A375 (cell line): ENCODE data around the gene MCM7. TPM values are rescaled to one million over a fixed set of nuclear protein-coding genes. Genes with fewer than 3 reads are reported as not detected.

Experiments used
- small RNA-seq: library from RNA; depleted of rRNA; stranded (forward); fragments of <200 nt; gene quantifications from one replicate; pipeline ENCODE3, GENCODE V24; 2014
- total RNA-seq: library from RNA; depleted of rRNA; stranded (reverse); fragments of >200 nt; shearing (Covaris generic); gene quantifications from 2 replicates; pipeline ENCODE4 v1.2.3, GENCODE V29; 2014; rRNA removed

Gene MCM7
- 387 and 408 TPM in 2 replicates for total RNA-seq

DNA sequence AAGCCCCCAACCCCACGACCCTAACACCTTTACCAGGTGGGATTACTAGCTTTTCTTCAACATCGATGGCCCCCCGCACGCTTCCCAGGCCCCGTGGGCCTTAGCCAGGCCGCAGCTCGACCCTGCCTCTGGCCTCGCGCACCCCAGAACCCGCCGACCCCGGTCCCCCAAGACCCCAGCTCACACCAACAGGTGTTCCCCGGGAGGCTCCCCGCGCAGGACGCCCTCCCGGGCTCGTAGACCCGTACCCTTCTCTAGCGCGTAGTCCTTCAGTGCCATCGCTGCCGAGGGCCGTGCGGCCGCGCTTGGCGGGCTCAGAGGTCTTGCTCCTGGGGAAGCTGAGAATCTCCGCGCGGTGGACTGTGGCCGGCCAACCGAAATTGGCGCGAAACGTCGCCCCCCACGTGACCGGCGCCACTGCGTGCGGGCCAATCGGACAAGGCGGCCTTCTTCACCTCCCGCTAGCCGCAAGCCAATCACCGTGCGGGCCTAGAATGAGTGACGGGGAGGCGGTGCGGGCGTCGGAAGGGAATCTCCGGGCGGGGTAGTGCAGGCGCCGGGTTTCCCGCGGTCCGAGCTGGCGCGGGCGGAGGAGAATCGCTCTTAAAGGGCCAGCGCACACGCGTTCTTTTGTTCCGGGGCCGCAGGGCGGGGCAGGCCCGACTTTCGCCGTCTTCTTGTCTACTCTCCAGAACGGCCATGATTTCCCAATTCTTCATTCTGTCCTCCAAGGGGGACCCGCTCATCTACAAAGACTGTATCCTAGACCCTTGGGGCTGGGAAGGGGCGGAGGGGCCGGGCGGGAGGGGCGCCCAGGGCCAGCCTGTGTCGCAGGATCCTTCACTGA lies at the start of gene MCM7, which contains the start of gene AP4M1:
Gene MCM7 (minus strand): TSS at position 382 of the 847 bp plus-strand sequence. CDS start 103 bp downstream, at position 279.
Gene AP4M1 (plus strand): TSS at position 628 of the 847 bp plus-strand sequence. CDS start 72 bp downstream, at position 700.

DNA sequence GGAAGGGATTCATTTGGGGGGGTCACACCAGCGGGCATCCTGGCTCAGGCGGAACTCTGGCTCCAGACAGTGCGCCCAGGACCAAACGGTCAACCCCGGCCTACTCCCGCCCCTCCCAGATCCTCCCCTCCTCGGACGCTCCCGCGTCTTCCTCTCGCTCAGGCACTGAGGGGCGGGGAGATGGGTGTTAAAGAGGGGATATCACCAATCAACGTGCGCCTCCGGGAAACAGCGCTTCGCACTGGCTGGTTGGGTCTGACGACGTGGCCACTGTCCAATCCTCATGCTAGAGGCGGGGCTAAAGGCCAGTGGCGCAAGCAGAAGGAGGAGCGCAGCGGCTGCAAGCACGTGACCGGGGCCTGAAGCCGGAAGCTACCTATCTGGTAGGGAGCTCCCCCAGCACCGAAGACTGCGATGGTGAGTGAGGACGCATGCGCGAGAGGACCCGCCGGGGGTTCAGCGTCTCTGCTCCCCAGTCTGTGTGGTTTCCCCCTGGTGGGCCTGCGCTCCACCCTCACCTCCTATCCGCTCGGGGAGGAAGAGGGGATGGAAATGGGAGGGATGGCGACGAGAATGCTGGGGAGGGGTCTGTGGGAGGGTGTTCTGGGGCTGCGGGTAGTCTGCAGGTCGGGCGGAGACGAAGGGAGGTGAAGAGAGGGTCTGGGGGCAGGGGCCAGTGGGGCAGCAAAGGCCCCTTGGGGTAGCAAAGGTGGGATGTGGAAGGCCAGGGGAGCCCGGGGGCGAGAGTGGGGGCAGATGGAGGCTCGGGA lies 47.5 kb upstream of the MCM7 start, which contains the start of gene LAMTOR4:
Gene LAMTOR4 (plus strand): TSS at position 360 of the 770 bp plus-strand sequence. CDS start 55 bp downstream, at position 415.

DNA sequence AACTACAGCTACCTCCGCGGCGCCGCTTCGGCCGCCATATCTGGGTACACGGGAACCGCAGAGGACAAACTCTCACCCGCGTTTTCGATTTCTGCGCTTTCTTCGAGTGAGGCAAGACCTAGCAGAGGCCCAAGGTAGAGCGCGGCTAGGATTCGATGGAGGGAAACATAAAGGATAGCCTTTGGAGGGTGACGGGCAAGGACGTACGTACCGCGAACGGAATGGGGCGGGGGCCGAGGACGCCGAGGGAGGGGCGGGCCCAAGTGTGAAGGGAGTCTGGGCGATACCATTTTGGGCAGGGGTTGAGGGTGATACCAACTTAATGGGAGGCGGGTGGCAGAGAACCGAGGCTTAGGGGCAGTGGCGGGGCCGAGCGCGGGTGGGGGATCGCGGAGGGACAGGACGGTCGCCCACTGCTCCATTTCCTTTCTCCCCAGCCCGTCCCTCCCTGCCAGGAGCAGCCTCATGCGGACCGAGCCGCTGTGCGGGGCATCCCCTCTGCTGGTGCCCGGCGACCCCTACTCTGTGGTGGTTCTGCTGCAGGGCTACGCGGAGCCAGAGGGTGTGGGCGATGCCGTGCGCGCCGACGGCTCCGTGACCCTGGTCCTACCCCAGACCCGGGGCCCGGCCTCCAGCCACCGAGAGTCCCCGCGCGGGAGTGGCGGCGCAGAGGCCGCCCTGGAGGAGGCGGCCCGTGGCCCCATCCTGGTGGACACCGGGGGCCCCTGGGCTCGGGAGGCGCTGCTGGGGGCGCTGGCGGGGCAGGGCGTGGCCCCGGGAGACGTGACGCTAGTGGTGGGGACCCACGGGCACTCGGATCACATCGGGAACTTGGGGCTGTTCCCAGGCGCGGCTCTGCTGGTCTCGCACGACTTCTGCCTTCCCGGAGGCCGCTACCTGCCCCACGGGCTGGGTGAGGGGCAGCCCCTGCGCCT lies 26.0 kb upstream of the MCM7 start, which contains the start of gene MBLAC1:
Gene MBLAC1 (plus strand): TSS at position 37 of the 935 bp plus-strand sequence. CDS start 429 bp downstream, at position 466.

GRCh38 chr7:100119072-100119969 lies 18.1 kb upstream of the MCM7 start, which contains the start of the genes CNPY4 and TAF6:
TSS of gene CNPY4 (plus strand) at chr7:100119634. CDS start at chr7:100119745, 111 bp downstream.
TSS of gene TAF6 (minus strand) at chr7:100119358. CDS start at chr7:100114209, 5,149 bp downstream.

GRCh38 chr7:100088621-100089457 lies 12.4 kb downstream of the MCM7 start, which contains the start of gene COPS6:
TSS of gene COPS6 (plus strand) at chr7:100088969. CDS start at chr7:100088991, 22 bp downstream.

DNA sequence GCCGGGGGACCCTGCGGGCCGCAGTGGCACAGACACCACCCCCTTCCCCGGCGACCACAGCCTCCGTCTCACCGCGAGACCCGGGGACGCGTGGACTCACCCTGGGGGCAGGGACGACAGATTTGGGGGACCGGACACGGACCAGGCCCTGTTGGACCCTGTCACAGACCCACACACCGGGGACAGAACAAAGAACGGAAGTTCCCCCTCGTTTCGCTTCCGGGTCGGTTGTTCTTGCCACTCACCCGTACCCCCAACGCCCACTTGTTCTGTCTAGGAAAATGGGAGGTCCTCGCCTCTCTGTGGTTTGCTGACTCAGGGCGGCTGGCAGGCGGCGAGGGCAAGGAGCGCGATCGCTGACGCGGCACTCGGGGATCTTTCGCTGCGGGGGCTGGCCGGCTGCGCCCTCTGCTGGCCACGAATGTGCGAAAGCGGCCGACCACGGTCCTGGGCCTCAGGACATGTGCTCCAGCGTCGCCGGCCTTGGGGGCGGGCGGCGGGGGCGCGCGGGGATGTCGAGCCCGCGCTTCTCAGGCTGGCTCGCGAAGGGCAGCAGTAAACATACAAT lies 19.6 kb downstream of the MCM7 start, which contains the start of gene ZNF3:
Gene ZNF3 (minus strand): TSS at position 189 of the 568 bp plus-strand sequence. CDS start 4,366 bp downstream, outside the sequence.

DNA sequence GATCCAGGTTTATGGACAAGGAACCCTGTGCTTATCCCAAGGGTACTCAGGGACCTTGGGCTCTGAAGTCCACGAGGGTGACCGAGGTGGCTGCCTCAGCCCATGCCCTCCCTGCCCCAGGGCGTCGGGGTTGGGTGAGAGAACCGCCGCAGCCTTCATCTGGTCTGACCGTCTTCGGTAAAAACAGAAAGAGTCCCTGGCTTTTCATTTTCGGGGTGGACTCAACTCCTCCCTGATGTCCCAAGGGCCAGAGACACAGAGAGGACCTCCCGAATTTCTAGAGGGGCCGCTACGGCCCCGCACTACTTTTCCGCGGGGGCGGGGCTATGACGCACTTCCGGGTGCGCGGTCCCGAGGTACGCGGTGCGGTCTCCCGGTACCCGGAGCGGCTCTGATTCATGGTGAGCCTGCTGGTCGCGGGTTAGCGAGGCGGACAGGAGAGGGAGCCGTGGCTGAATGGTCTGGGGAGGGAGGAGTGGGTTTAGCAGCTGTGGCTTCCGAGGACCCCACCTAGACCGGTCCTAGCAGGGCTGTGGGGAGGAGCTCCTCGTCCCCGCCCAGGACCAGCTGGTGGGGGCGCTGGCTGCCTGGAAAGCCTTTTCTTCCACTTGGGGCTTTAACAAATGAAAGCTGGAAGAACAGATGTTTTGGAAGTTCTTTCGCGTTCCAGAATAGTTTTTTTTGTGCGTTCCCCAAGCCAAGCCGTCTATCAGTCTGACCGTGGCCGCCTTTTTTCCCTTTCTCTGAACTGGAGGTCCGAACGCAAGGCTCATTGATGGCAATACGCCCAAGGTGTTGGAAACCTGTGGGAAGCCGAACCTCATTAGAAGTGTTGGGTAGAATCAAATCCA lies 51.5 kb downstream of the MCM7 start, which contains the start of gene ZSCAN21:
Gene ZSCAN21 (plus strand): TSS at position 334 of the 851 bp plus-strand sequence. CDS start 7,233 bp downstream, outside the sequence.

Small RNAs within 50 kb of the gene (small RNA-seq; reads per million reads assigned to genes)
- gene MIR106B (14.2 reads per million, percentile 91 among the genes with 10 or more reads in this experiment), gene MIR25 (163 reads per million, percentile 97 among the genes with 10 or more reads in this experiment), gene MIR93 (32.4 reads per million, percentile 94 among the genes with 10 or more reads in this experiment)

Other genes starting within 250 kb of the MCM7 start
- gene OR2AE1, start 224.4 kb downstream of the MCM7 start, total RNA-seq, result not detected in 2 replicates
- 23.1 and 23.5 TPM in 2 replicates for gene TRIM4, start 181.9 kb downstream of the MCM7 start, total RNA-seq
- 0.32 TPM in 1 of 2 replicates, not detected in the other for gene GJC3, start 171.8 kb downstream of the MCM7 start, total RNA-seq
- 24.6 and 29.4 TPM in 2 replicates for gene AZGP1, start 125.4 kb downstream of the MCM7 start, total RNA-seq
- 23.1 and 27.5 TPM in 2 replicates for gene ZKSCAN1, start 85.8 kb downstream of the MCM7 start, total RNA-seq
- gene ZSCAN21, start 51.6 kb downstream of the MCM7 start, total RNA-seq, result 11.2 and 14.6 TPM in 2 replicates
- gene ZNF3, start 19.7 kb downstream of the MCM7 start, total RNA-seq, result 28.2 and 28.8 TPM in 2 replicates
- 98.4 and 100 TPM in 2 replicates for gene COPS6, start 12.4 kb downstream of the MCM7 start, total RNA-seq
- gene AP4M1, start 246 bp upstream of the MCM7 start, total RNA-seq, result 22.2 and 36.8 TPM in 2 replicates
- 37.5 and 39.6 TPM in 2 replicates for gene TAF6, start 18.0 kb upstream of the MCM7 start, total RNA-seq
- gene CNPY4, start 18.2 kb upstream of the MCM7 start, total RNA-seq, result 17.3 and 20.6 TPM in 2 replicates
- 4.8 and 6.3 TPM in 2 replicates for gene MBLAC1, start 25.6 kb upstream of the MCM7 start, total RNA-seq
- gene LAMTOR4, start 47.5 kb upstream of the MCM7 start, total RNA-seq, result 172 and 196 TPM in 2 replicates
- 17.1 and 26.5 TPM in 2 replicates for gene TRAPPC14, start 57.3 kb upstream of the MCM7 start, total RNA-seq
- 1.6 and 2.2 TPM in 2 replicates for gene GAL3ST4, start 67.2 kb upstream of the MCM7 start, total RNA-seq
- gene GPC2, start 76.0 kb upstream of the MCM7 start, total RNA-seq, result 0.72 and 1.2 TPM in 2 replicates
- gene STAG3, start 76.5 kb upstream of the MCM7 start, total RNA-seq, result 0.45 and 1.2 TPM in 2 replicates
- not detected in 2 replicates for gene PVRIG, start 118.6 kb upstream of the MCM7 start, total RNA-seq
- not detected in 2 replicates for gene SPDYE3, start 206.3 kb upstream of the MCM7 start, total RNA-seq